HG03039 (cell line): ENCODE measurements around the gene C16orf86.
A peak's percentile ranks its signal among the peaks of the same experiment; 100 is the strongest.

Source experiments
- ATAC-seq: cut with Tn5 transposase; IDR thresholded peaks from one replicate; pipeline ENCODE4 v1.9.1; 2021; ENCODE audit warnings: mild to moderate bottlenecking, moderate library complexity; ENCODE audit not compliant: unreplicated experiment

Gene C16orf86

GRCh38 chr16:67653789-67654402, 12.7 kb upstream of the C16orf86 start:
- ATAC-seq = no peak

GRCh38 chr16:67654403-67654911, 12.2 kb upstream of the C16orf86 start:
- ATAC-seq = no peak

GRCh38 chr16:67655363-67655762, 11.3 kb upstream of the C16orf86 start:
- no peak for ATAC-seq

GRCh38 chr16:67656344-67657016, 10.1 kb upstream of the C16orf86 start:
- ATAC-seq = no peak

GRCh38 chr16:67657017-67657608, 9.5 kb upstream of the C16orf86 start:
- no peak for ATAC-seq

- no peak for ATAC-seq
These were observed 8.7 kb upstream of the C16orf86 start for GRCh38 chr16:67657751-67658518.

- no peak for ATAC-seq
These were observed 7.6 kb upstream of the C16orf86 start for GRCh38 chr16:67658849-67659674.

GRCh38 chr16:67659675-67660563, 6.7 kb upstream of the C16orf86 start, which contains the start of gene ACD:
Gene ACD (minus strand): TSS chr16:67660260. CDS start chr16:67660220, 40 bp downstream.
- ATAC-seq = peak; percentile 54

- peak; percentile 62 for ATAC-seq
These were observed 6.0 kb upstream of the C16orf86 start, which contains the start of gene PARD6A for GRCh38 chr16:67660564-67661028. Gene PARD6A (plus strand): TSS chr16:67660960. CDS start chr16:67661039, 79 bp downstream.

- ATAC-seq = peak; percentile 6
These were observed 5.4 kb upstream of the C16orf86 start for GRCh38 chr16:67661101-67661761.

- no peak for ATAC-seq
These were observed 4.5 kb upstream of the C16orf86 start for GRCh38 chr16:67661886-67662652.

- no peak for ATAC-seq
These were observed 4.0 kb upstream of the C16orf86 start for GRCh38 chr16:67662653-67663010.

GRCh38 chr16:67663151-67663876, 3.3 kb upstream of the C16orf86 start:
- no peak for ATAC-seq

- ATAC-seq = no peak
These were observed 2.8 kb upstream of the C16orf86 start for GRCh38 chr16:67663877-67664222.

- no peak for ATAC-seq
These were observed 2.4 kb upstream of the C16orf86 start for GRCh38 chr16:67664258-67664657.

GRCh38 chr16:67664871-67665270, 1.7 kb upstream of the C16orf86 start:
- ATAC-seq = no peak

GRCh38 chr16:67665598-67665997, 1.0 kb upstream of the C16orf86 start:
- no peak for ATAC-seq
